OCI-LY3 (cell line): ENCODE measurements around the gene TIMMDC1.

ENCODE experiments used
- EZH2phosphoT487 ChIP-seq: fragments of 200-600 bp; shearing (Covaris generic); IDR thresholded peaks from 2 replicates; pipeline ENCODE4 v1.6.1; 2018; ENCODE audit warnings: antibody characterized with exemption, mixed run types, low read depth
- TF ChIP-seq, protein P1 (sequence below): fragments of 200-600, 300-600 bp; sonication (generic); IDR thresholded peaks from 2 replicates; pipeline ENCODE4 v1.5.1; 2014; ENCODE audit warnings: antibody characterized with exemption, low read length, low read depth

DNA sequence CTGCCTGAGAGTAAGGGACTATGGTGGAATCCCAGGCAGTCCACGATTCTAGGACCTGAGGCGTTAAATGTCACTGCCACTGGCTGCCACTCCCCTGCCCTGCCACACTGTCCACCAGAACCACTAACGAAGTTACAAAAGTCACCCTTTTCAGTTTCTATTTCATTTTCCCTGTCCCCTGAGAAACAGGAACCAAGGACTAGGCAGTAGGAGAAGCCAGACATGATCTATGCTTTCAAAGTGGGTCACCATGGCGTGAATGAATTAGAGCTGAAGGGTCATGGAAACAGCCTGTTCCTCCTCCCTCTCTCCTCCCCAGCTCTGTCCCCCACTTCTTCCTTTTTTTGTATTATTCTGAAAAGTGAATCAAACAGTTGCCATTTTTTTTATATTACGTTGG, 71.9 kb downstream of the TIMMDC1 start:
- TF ChIP-seq, protein P1, sequence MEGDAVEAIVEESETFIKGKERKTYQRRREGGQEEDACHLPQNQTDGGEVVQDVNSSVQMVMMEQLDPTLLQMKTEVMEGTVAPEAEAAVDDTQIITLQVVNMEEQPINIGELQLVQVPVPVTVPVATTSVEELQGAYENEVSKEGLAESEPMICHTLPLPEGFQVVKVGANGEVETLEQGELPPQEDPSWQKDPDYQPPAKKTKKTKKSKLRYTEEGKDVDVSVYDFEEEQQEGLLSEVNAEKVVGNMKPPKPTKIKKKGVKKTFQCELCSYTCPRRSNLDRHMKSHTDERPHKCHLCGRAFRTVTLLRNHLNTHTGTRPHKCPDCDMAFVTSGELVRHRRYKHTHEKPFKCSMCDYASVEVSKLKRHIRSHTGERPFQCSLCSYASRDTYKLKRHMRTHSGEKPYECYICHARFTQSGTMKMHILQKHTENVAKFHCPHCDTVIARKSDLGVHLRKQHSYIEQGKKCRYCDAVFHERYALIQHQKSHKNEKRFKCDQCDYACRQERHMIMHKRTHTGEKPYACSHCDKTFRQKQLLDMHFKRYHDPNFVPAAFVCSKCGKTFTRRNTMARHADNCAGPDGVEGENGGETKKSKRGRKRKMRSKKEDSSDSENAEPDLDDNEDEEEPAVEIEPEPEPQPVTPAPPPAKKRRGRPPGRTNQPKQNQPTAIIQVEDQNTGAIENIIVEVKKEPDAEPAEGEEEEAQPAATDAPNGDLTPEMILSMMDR: no peak
- TF ChIP-seq EZH2phosphoT487: no peak
